Rectal smooth muscle tissue (tissue), 1 donor: Measurements from ENCODE around the gene TEX35.

Experiments
- H3K27ac ChIP-seq: one replicate; pipeline ENCODE4 v1.7.0; 2013; ENCODE audit warnings: low read depth, low read length, inconsistent platforms
- H3K27me3 ChIP-seq: one replicate; pipeline ENCODE4 v1.7.0; 2013; ENCODE audit warnings: low read length; ENCODE audit not compliant: control insufficient read depth, insufficient read depth
- H3K36me3 ChIP-seq: one replicate; pipeline ENCODE4 v1.7.0; 2013; ENCODE audit warnings: low read length; ENCODE audit not compliant: control insufficient read depth, insufficient read depth
- H3K4me1 ChIP-seq: one replicate; pipeline ENCODE4 v1.7.0; 2013; ENCODE audit warnings: low read length; ENCODE audit not compliant: control insufficient read depth, insufficient read depth
- H3K4me3 ChIP-seq: one replicate; pipeline ENCODE4 v1.7.0; 2013; ENCODE audit warnings: low read length
- H3K9ac ChIP-seq: one replicate; pipeline ENCODE4 v1.7.0; 2013; ENCODE audit warnings: low read length

The TEX35 gene

DNA sequence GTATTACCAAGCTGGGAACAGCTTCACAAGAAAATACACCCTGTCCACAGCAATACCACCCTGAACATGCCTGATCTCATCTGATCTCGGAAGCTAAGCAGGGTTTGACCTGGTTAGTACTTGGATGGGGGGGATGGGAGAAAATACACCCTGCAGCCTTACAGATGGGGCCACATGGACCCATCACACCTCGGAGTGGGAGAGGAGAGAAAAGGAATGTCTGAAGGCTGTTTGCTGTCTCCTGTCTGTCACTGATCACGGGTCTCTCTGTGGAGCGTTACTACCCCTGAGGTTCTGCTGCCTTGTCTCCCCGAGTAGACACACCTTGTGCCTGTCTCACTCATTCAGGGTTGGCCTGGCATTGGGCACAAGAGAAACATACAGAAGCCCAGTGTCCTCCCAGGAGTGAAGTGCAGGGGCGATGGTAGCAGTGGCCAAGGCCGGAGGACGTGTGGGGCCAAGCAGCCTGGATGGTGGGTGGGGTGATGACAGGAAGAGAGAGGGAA lies 48.0 kb downstream of the TEX35 start:
- H3K36me3 ChIP-seq, result no peaks in the 10 kb centered on the region
- H3K27me3 ChIP-seq, result no peaks in the 10 kb centered on the region
- H3K4me1 ChIP-seq, result no peaks in the 10 kb centered on the region
- H3K4me3 ChIP-seq, result no peak overlapping the region
- no peak overlapping the region for H3K9ac ChIP-seq
- H3K27ac ChIP-seq, result no peak overlapping the region

DNA sequence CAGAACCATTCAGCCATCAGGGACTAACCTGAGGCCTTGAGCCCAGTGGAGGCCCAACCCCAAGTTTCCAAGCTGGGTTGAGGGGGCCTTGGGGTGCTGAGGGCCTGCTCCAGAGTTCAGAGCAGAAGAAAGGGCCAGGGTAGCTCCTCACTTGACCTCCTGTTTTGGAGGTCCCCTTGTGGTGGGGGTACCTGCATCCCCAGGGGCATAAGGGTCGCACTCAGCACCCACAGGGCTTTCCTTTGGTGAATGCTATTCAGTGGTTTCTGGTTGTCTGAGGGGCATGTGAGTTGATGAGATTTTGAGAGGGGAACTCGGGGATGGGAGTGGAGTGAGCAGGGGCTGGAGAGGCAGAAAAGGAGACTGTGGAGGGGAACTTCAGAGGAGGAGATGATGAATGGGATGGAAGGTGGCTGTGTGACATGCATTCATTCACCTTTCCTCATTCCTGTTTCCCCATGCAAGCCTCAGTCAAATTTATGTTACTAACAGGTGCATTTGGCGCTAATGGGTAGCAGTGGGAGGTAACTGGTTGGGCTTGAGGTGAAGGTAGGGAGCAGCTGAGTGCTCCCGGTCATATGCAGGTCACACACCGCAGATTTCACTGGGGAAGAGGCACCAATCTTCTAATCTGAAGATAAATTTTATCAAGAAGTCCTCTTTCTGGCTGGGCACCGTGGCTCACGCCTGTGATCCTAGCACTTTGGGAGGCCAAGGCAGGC lies 50.4 kb downstream of the TEX35 start:
- H3K9ac ChIP-seq, result no peak overlapping the region
- no peaks in the 10 kb centered on the region for H3K27me3 ChIP-seq
- H3K27ac ChIP-seq, result no peak overlapping the region
- no peak overlapping the region for H3K4me3 ChIP-seq
- H3K4me1 ChIP-seq, result no peaks in the 10 kb centered on the region
- H3K36me3 ChIP-seq, result no peaks in the 10 kb centered on the region

DNA sequence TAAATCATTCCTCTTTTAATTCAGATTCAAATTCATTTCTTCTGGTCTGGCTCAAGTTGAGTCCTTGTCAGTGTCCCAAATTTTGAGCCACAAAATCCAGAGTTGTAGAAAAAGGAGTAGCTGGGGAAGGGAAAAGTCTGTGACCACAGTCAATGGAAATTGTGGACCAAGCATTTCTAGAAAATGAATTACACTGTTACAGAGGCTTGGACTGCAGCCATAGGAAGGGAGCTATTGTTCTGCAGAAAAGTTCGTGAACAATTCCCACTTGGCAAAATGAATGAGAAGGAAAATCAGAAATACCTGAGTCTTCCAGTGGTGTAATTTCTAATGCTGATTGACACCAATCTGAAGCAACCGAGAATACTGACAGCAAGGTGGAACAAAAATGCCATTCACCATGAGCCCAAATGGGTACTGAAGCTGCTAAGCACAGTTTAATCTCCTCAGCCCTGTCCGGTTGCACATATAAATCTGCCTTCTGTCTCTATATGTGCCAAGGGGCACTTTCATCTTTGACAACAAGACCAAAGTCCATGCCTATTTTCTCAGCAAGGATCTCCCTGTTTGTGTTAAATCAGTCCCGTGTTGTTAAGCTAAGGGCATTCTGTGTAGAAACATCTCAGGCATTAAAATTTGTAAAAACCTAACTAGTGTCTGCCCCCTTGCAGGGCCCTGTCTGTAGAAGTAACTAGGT lies 51.3 kb downstream of the TEX35 start:
- no peak overlapping the region for H3K27ac ChIP-seq
- no peaks in the 10 kb centered on the region for H3K27me3 ChIP-seq
- no peaks in the 10 kb centered on the region for H3K36me3 ChIP-seq
- H3K4me3 ChIP-seq, result no peak overlapping the region
- no peak overlapping the region for H3K9ac ChIP-seq
- no peaks in the 10 kb centered on the region for H3K4me1 ChIP-seq

DNA sequence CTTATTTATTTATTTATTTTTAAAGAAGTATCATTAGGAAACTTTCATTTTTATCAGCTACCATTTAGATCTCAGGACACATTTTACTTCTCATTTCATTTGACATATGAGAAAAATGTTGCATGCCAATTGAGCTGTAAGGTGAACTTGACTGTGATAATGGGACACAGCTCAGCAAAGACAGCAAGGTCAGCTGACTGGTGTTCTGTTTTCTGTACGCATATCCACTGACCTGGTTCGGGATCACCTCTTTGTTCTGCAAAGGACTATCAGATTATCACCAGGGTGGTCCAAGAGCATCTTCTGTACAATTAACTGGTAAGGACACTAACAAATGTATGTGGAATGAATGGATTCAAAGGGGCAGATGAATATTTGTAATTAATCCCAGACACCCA lies 51.9 kb downstream of the TEX35 start:
- Histone ChIP-seq H3K4me1 (no peaks in the 10 kb centered on the region), H3K27ac (no peak overlapping the region), H3K4me3 (no peak overlapping the region), H3K9ac (no peak overlapping the region), H3K36me3 (no peaks in the 10 kb centered on the region), H3K27me3 (no peaks in the 10 kb centered on the region)

DNA sequence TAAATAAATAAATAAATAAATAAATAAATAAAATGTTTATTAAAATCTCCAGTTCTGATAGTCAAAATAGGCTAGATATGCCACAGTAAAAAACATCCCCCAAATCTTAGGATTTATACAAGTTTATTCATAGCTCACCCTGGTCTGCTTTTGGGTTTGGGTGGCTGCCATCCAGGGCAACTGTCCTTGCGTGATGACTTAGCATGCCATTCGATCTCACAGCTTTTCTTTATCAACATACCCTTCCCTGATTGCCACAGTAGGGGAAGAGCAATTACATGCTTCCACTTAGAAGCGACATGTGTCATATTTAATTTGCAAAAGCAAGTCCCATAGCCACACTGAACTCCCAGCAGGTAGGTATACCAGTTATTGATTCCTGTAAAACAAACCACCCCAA lies 52.7 kb downstream of the TEX35 start:
- H3K4me1 ChIP-seq, result no peaks in the 10 kb centered on the region
- no peaks in the 10 kb centered on the region for H3K36me3 ChIP-seq
- H3K9ac ChIP-seq, result no peak overlapping the region
- H3K27me3 ChIP-seq, result no peaks in the 10 kb centered on the region
- no peak overlapping the region for H3K27ac ChIP-seq
- H3K4me3 ChIP-seq, result no peak overlapping the region

DNA sequence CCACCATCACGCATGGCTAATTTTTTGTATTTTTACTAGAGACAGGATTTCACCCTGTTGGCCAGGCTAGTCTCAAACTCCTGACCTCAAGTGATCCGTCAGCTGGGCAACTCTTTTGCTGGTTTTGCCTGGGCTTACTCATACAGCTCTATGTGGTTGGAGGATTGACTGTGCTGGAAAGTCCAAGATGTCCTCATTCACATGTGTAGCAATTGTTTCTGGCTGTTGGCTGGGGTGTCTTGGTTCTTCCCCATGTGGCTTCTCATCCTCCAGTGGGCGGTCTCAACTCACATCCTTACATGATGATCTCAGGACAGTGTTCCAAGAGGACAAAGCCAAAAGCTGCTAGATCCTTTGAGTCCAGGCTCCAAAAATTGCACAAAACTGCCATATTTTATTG lies 53.3 kb downstream of the TEX35 start:
- H3K27ac ChIP-seq, result no peak overlapping the region
- no peaks in the 10 kb centered on the region for H3K36me3 ChIP-seq
- no peaks in the 10 kb centered on the region for H3K4me1 ChIP-seq

DNA sequence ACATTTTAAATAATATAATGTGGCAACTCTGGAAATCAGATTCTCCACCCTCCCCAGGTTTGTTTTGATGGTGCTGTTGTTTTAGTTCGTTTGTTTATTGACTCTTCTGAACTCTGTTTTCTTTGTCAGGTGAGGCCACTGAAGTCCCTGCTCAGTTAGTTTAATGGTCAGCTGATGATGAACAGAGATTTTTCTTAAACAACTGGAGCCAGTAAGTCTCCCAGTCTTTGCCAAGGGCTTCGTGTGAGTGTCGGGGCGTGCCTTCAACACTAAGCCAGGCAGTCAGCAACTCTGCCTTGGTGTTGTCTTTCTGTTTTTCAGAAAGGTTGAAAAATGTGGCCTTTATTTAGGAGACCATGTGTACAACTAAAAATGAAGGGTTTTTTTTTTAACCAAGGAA lies 58.9 kb downstream of the TEX35 start:
- Histone ChIP-seq H3K27ac (no peak overlapping the region), H3K36me3 (no peaks in the 10 kb centered on the region), H3K4me3 (no peak overlapping the region)

More for the DNA sequence above, 53.3 kb downstream of the TEX35 start:
- H3K4me3 ChIP-seq, result no peak overlapping the region
- H3K27me3 ChIP-seq, result no peaks in the 10 kb centered on the region
- no peak overlapping the region for H3K9ac ChIP-seq

More for the DNA sequence above, 58.9 kb downstream of the TEX35 start:
- Histone ChIP-seq H3K27me3 (no peaks in the 10 kb centered on the region), H3K4me1 (no peaks in the 10 kb centered on the region), H3K9ac (no peak overlapping the region)
